Fibroblast of lung (primary cell): ENCODE measurements around the gene ASTN2. TPM values are rescaled to one million over a fixed set of nuclear protein-coding genes. Genes with fewer than 3 reads are reported as not detected.
A peak's percentile ranks its signal among the peaks of the same experiment; 100 is the strongest.

Source experiments
- DNase-seq, 2 donors: peaks; one replicate each; pipeline versions ENCODE4 v3.0.0 to v3.0.0-alpha.2; 2010; ENCODE audit warnings: low read depth in 2 of 2
- H2AFZ ChIP-seq: 2 replicates; pipeline ENCODE4 v1.5.1; 2012; ENCODE audit warnings: low read length, control low read depth, inconsistent platforms
- H3K27ac ChIP-seq: 2 replicates; pipeline ENCODE4 v1.5.1; 2011; ENCODE audit warnings: low read length, control low read depth; ENCODE audit not compliant: insufficient read depth
- H3K27me3 ChIP-seq: 2 replicates; pipeline ENCODE4 v1.5.1; 2011; ENCODE audit warnings: mild to moderate bottlenecking, low read length; ENCODE audit not compliant: control insufficient read depth, insufficient read depth
- H3K36me3 ChIP-seq: 2 replicates; pipeline ENCODE4 v1.5.1; 2011; ENCODE audit warnings: low read length; ENCODE audit not compliant: control insufficient read depth, insufficient read depth
- H3K4me1 ChIP-seq: 2 replicates; pipeline ENCODE4 v1.5.1; 2011; ENCODE audit warnings: low read length; ENCODE audit not compliant: control insufficient read depth, insufficient read depth; ENCODE audit errors: extremely low read depth
- H3K4me2 ChIP-seq: 2 replicates; pipeline ENCODE4 v1.5.1; 2011; ENCODE audit warnings: low read length, control low read depth; ENCODE audit not compliant: insufficient read depth; ENCODE audit errors: extremely low read depth
- H3K4me3 ChIP-seq, 4 experiments: fragments of 200-600 bp in 1 of 4; sonication (generic) in 1 of 4; replicated peaks in 1 of 4; 2 replicates each; pipeline ENCODE4 v1.5.1; 2011 to 2016; ENCODE audit warnings: low read length in 4 of 4, low read depth in 3 of 4, mild to moderate bottlenecking in 3 of 4, control low read depth in 2 of 4, inconsistent platforms in 1 of 4, mixed read lengths in 1 of 4; ENCODE audit not compliant: insufficient read depth in 1 of 4; ENCODE audit errors: control extremely low read depth in 1 of 4
- H3K79me2 ChIP-seq: 2 replicates; pipeline ENCODE4 v1.5.1; 2012; ENCODE audit warnings: mild to moderate bottlenecking, low read length, inconsistent platforms; ENCODE audit not compliant: control insufficient read depth, insufficient read depth
- H3K9ac ChIP-seq: 2 replicates; pipeline ENCODE4 v1.5.1; 2011; ENCODE audit warnings: mild to moderate bottlenecking, low read length, control low read depth; ENCODE audit not compliant: insufficient read depth
- H3K9me3 ChIP-seq: 2 replicates; pipeline ENCODE4 v1.5.1; 2012; ENCODE audit warnings: low read depth, low read length; ENCODE audit not compliant: control insufficient read depth, insufficient read depth
- H4K20me1 ChIP-seq: 2 replicates; pipeline ENCODE4 v1.5.1; 2011; ENCODE audit warnings: low read length; ENCODE audit not compliant: control insufficient read depth, insufficient read depth; ENCODE audit errors: extremely low read depth
- CTCF ChIP-seq, 2 donors: IDR thresholded peaks in 1 of 2; conservative IDR thresholded peaks in 1 of 2; 1 replicate in 1 of 2; 2 replicates in 1 of 2; pipeline ENCODE4 v1.5.1; 2011 to 2012; ENCODE audit warnings: low read length in 2 of 2, control low read depth in 1 of 2, inconsistent platforms in 1 of 2, low read depth in 1 of 2, mild to moderate bottlenecking in 1 of 2
- EZH2 ChIP-seq: IDR thresholded peaks from 2 replicates; pipeline ENCODE4 v1.5.1; 2012; ENCODE audit warnings: low read length, control low read depth, mild to moderate bottlenecking; ENCODE audit errors: missing control alignments
- polyA plus RNA-seq, 2 donors: library from polyadenylated mRNA; depleted of rRNA in 1 of 2; stranded (reverse) in 1 of 2; unstranded in 1 of 2; fragments of >200 nt; gene quantifications; 2 replicates each; pipeline ENCODE4 v1.2.1, GENCODE V29; 2011 to 2012; ENCODE audit warnings: missing spikeins in 1 of 2
- total RNA-seq: library from RNA; depleted of rRNA; stranded (reverse); fragments of >200 nt; gene quantifications from 2 replicates; pipeline ENCODE4 v1.2.1, GENCODE V29; 2014

Gene ASTN2
- total and polyA plus RNA-seq, 2 donors (not counting 1 experiment from before 2014, with no cell fraction given): 2.2 to 19.2 TPM

DNA sequence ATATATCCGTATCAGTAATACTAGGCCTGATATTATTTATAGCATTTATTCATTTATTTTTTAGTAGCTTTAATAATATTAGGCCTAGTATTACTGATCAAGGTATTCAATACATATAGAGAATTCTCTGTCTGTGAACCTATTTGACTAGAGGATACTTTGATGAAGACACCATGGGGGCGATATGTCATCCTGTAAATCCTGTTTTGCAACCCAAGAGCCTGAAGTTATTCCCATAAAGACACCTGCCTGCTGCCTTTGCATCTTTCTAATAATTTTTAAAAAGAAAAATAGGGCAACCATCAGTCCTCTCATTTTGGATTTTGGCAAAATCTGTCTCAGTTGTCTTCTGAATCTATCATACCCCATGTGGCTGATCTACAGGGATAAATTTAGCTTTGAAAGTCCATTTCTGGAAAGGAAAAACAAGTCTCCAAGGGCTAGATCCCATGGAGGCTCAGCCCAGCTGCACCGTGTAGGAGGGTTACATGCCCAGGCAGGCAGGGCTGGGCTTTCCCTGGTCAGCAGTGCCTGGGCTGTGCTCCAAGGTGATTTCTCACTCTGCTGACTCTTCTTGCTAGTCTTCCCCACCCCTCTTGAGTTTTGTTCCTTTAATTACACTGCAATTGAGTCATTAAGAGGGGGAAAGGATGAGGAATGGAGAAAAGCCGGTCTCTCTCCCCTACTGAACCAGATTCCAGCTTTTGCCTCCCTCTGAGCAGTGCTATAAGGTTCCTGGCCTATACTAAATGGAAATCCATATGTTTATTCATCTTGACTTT lies 558.8 kb downstream of the ASTN2 start:
- H3K4me3 ChIP-seq: no peak overlapping the region
- peak in 1 of 2 donors; percentile 29 for DNase-seq
- no peak for TF ChIP-seq CTCF (conservative IDR thresholded peaks at IDR 0.05 in 1 of 2, IDR thresholded peaks at IDR 0.05 in 1 of 2; ENCODE audit: low read depth in 1 of 2, low read length in 2 of 2)
- TF ChIP-seq EZH2: no peak
- H3K36me3 ChIP-seq: no peaks in the 10 kb centered on the region
- no peaks in the 10 kb centered on the region for H3K79me2 ChIP-seq
- H3K4me2 ChIP-seq: no peak overlapping the region
- H3K27me3 ChIP-seq: no peaks in the 10 kb centered on the region
- H3K9ac ChIP-seq: no peak overlapping the region
- no peak overlapping the region for H3K27ac ChIP-seq
- no peaks in the 10 kb centered on the region for H3K9me3 ChIP-seq
- no peak overlapping the region for H2AFZ ChIP-seq
- H4K20me1 ChIP-seq: no peaks in the 10 kb centered on the region
- no peaks in the 10 kb centered on the region for H3K4me1 ChIP-seq

DNA sequence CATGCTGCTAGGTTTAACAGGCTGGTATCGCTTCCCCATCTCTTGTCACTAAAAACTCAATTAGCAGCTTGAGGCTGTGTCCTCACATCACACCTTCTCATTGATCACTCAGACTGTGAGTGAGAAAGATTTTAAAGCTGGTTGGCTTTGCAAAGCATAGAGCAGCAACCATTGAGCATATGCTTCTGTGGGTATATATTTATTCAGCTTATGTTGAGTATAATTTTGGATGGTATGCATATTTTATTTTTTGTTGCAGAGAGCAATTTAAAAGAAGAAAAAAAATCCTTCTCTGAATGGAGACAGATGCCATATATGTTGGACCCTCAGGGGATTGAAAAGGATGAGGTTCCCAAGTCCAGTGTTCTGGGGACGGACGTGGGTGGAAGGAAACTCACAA lies 565.1 kb downstream of the ASTN2 start:
- no peaks in the 10 kb centered on the region for H3K27me3 ChIP-seq
- H3K4me2 ChIP-seq: no peak overlapping the region
- no peaks in the 10 kb centered on the region for H3K36me3 ChIP-seq
- H4K20me1 ChIP-seq: no peaks in the 10 kb centered on the region
- no peaks in the 10 kb centered on the region for H3K4me1 ChIP-seq
- H3K9ac ChIP-seq: no peak overlapping the region
- H3K9me3 ChIP-seq: no peaks in the 10 kb centered on the region
- H3K4me3 ChIP-seq: no peak overlapping the region
- no peak for DNase-seq
- TF ChIP-seq CTCF (conservative IDR thresholded peaks at IDR 0.05 in 1 of 2, IDR thresholded peaks at IDR 0.05 in 1 of 2; ENCODE audit: low read depth in 1 of 2, low read length in 2 of 2): no peak
- no peak for TF ChIP-seq EZH2
- no peak overlapping the region for H3K27ac ChIP-seq
- H2AFZ ChIP-seq: no peak overlapping the region
- no peaks in the 10 kb centered on the region for H3K79me2 ChIP-seq

- Histone ChIP-seq H2AFZ (no peak overlapping the region), H3K4me3 (no peak overlapping the region), H3K4me2 (no peak overlapping the region), H4K20me1 (no peaks in the 10 kb centered on the region), H3K27ac (no peak overlapping the region), H3K27me3 (no peaks in the 10 kb centered on the region), H3K79me2 (no peaks in the 10 kb centered on the region), H3K9me3 (no peaks in the 10 kb centered on the region), H3K9ac (no peak overlapping the region), H3K4me1 (no peaks in the 10 kb centered on the region), H3K36me3 (no peaks in the 10 kb centered on the region)
- DNase-seq: no peak
- no peak for TF ChIP-seq CTCF (conservative IDR thresholded peaks at IDR 0.05 in 1 of 2, IDR thresholded peaks at IDR 0.05 in 1 of 2; ENCODE audit: low read depth in 1 of 2, low read length in 2 of 2)
- no peak for TF ChIP-seq EZH2
These were observed 570.2 kb downstream of the ASTN2 start for GRCh38 chr9:116844621-116845020.
